ENCODE measurements around the gene AKAP14. TPM values are rescaled to one million over a fixed set of nuclear protein-coding genes. Genes with fewer than 3 reads are reported as not detected.

The AKAP14 gene
- total and polyA plus RNA-seq, 2 of the 4 experiments (the other 2 are of a cell fraction), result not detected

GRCh38 chrX:119941336-119941735 is 45.6 kb downstream of the AKAP14 start:
- Histone ChIP-seq H3K4me3 (ENCODE audit: insufficient read depth, low read depth, low read length) (no peak overlapping the region), H3K9me3 (ENCODE audit: control insufficient read depth, insufficient read depth, low read length) (no peaks in the 10 kb centered on the region)
- TF ChIP-seq BHLHE40 (IDR thresholded peaks at IDR 0.05; ENCODE audit: low read depth, low read length) (no peak), RFX5 (IDR thresholded peaks at IDR 0.05; ENCODE audit: low read depth, low read length) (no peak), FOS (IDR thresholded peaks at IDR 0.05; ENCODE audit: low read depth, low read length) (no peak)

More at GRCh38 chrX:119941336-119941735, 45.6 kb downstream of the AKAP14 start:
- no peak overlapping the region for H3K4me2 ChIP-seq (ENCODE audit: low read depth, low read length)
- no peak overlapping the region for H2BK5ac ChIP-seq (ENCODE audit: low read depth, low read length, poor library complexity, severe bottlenecking)
- no peaks in the 10 kb centered on the region for H3K9me1 ChIP-seq (ENCODE audit: insufficient read depth, low read length)
- BruUV-seq (replicated peaks), result no TSS peak
- intact Hi-C loops (cut with micrococcal nuclease) (no loop called here), dilution Hi-C loops (cut with HindIII; ENCODE audit: low sequenced_read_pairs, unreplicated experiment) (no loop called here), in situ Hi-C loops (cut with MboI; ENCODE audit: low sequenced_read_pairs) (no loop called here)
- H3K56ac ChIP-seq (ENCODE audit: extremely low read depth, insufficient read depth, low read length), result no peak overlapping the region
- H3K4ac ChIP-seq (ENCODE audit: low read depth, low read length), result no peak overlapping the region
- ChIA-PET CTCF (no interaction called here), POLR2A (ENCODE audit: unreplicated experiment) (no interaction called here)
- no peak overlapping the region for H4K91ac ChIP-seq (ENCODE audit: insufficient read depth, low read depth, low read length)
- 0 out of 2 replicates have a peak, but pooled peaks cover 2% of the 10 kb centered on the region for H3K36me3 ChIP-seq (ENCODE audit: control insufficient read depth, insufficient read depth, low read length)
- H2BK20ac ChIP-seq (ENCODE audit: low read depth, low read length), result no peak overlapping the region
- H3K27me3 ChIP-seq (ENCODE audit: control insufficient read depth, insufficient read depth, low read length), result no peaks in the 10 kb centered on the region
- no peaks in the 10 kb centered on the region for H3K4me1 ChIP-seq (ENCODE audit: control insufficient read depth, insufficient read depth, low read length)
- peaks cover 3% of the 10 kb centered on the region in 2 experiments; a peak in 1 of 4 replicates for H3K79me1 ChIP-seq (ENCODE audit: low read depth in 1 of 2, low read length in 2 of 2)
- H4K20me1 ChIP-seq (ENCODE audit: insufficient read depth, low read length), result no peaks in the 10 kb centered on the region
- no peak overlapping the region for H4K8ac ChIP-seq (ENCODE audit: low read depth in 2 of 2, low read length in 2 of 2)
- H2AFZ ChIP-seq (replicated peaks; ENCODE audit: low read length, poor library complexity), result no peak overlapping the region
- H3K14ac ChIP-seq (replicated peaks; ENCODE audit: low read depth, low read length), result no peak overlapping the region
- no peak overlapping the region for H4K5ac ChIP-seq (ENCODE audit: low read depth, low read length)
- no peak overlapping the region for H2BK120ac ChIP-seq (ENCODE audit: low read depth, low read length)
- H3K9ac ChIP-seq (ENCODE audit: low read depth, low read length), result no peak overlapping the region
- no peak overlapping the region for H2BK15ac ChIP-seq (ENCODE audit: low read depth, low read length)
- H3K23ac ChIP-seq (ENCODE audit: low read depth, low read length), result no peak overlapping the region
- ATAC-seq (ENCODE audit: low read depth) (no peak), DNase-seq (no peak)
- no peak overlapping the region for H3K18ac ChIP-seq (ENCODE audit: low read depth, low read length)
- H2AK5ac ChIP-seq (ENCODE audit: low read depth, low read length), result no peak overlapping the region
- no peak overlapping the region for H3K27ac ChIP-seq (ENCODE audit: insufficient read depth, low read length)
- no peak overlapping the region for H2AK9ac ChIP-seq (replicated peaks; ENCODE audit: low read depth, low read length, poor library complexity)
